Breast epithelium (tissue), 4 donors: ENCODE measurements around the gene SLC35B3. TPM values are rescaled to one million over a fixed set of nuclear protein-coding genes. Genes with fewer than 3 reads are reported as not detected.
"Not testable (repeated sequence)": the region's sequence is repeated elsewhere in the genome, so short reads cannot be mapped to it uniquely, and the experiment has no call there.

Source experiments
- DNase-seq, 2 donors: peaks; one replicate each; pipeline ENCODE4 v3.0.0-alpha.2; 2019; ENCODE audit warnings: low spot score in 2 of 2
- H3K27ac ChIP-seq, 2 donors: fragments of 200-600 bp; sonication (generic) in 1 of 2; one replicate each; pipeline ENCODE4 v1.5.1; 2016 to 2019; ENCODE audit warnings: mild to moderate bottlenecking in 1 of 2
- H3K27me3 ChIP-seq, 2 donors: fragments of 200-600 bp; sonication (generic) in 1 of 2; one replicate each; pipeline versions ENCODE4 v1.5.1 to v1.6.0; 2017 to 2019; ENCODE audit warnings: control low read depth in 1 of 2, mild to moderate bottlenecking in 1 of 2
- H3K36me3 ChIP-seq: fragments of 200-600 bp; one replicate; pipeline ENCODE4 v1.5.1; 2019
- H3K4me1 ChIP-seq, 2 donors: fragments of 200-600 bp; sonication (generic); one replicate each; pipeline ENCODE4 v1.5.1; 2016 to 2019; ENCODE audit warnings: control low read depth in 1 of 2
- H3K4me3 ChIP-seq, 3 donors: fragments of 200-600 bp; sonication (generic); 1 replicate in 2 of 3; 2 replicates in 1 of 3; pipeline ENCODE4 v1.5.1; 2016 to 2019; ENCODE audit warnings: mild to moderate bottlenecking in 3 of 3, moderate library complexity in 2 of 3
- H3K9me3 ChIP-seq, 2 donors: fragments of 200-600 bp; sonication (generic) in 1 of 2; one replicate each; pipeline ENCODE4 v1.5.1; 2016 to 2019; ENCODE audit warnings: control low read depth in 1 of 2
- CTCF ChIP-seq, 3 donors: fragments of 450-650 bp; IDR thresholded peaks; one replicate each; pipeline ENCODE4 v1.5.1; 2016 to 2017; ENCODE audit warnings: antibody characterized with exemption in 3 of 3, mild to moderate bottlenecking in 3 of 3, moderate library complexity in 3 of 3
- POLR2A ChIP-seq: fragments of 450-650 bp; IDR thresholded peaks from one replicate; pipeline ENCODE4 v1.6.1; 2016; ENCODE audit warnings: antibody characterized with exemption, mild to moderate bottlenecking, moderate library complexity
- POLR2AphosphoS5 ChIP-seq, 3 donors: sonication (generic); formaldehyde crosslinking; IDR thresholded peaks; one replicate each; pipeline ENCODE4 v1.6.1; 2017; ENCODE audit warnings: antibody characterized with exemption in 3 of 3
- intact Hi-C: fragments of 100-400 bp; cut with DNase I; formaldehyde crosslinking; loops from one replicate; pipeline ENCODE4 v1.15.1; 2023; ENCODE audit warnings: low total_unique reads
- total RNA-seq, 3 donors: library from RNA; depleted of rRNA; stranded (reverse); fragments of >200 nt; gene quantifications; one replicate each; pipeline ENCODE4 v1.1.0, GENCODE V29; 2016

SLC35B3 gene
- total RNA-seq, 3 donors from 2014 or later: 16.0 to 19.3 (median 16.1) TPM

- intact Hi-C loops: no loop called here
- H3K4me1 ChIP-seq: no peaks in the 10 kb centered on the region
- H3K27ac ChIP-seq: no peak overlapping the region
- TF ChIP-seq POLR2AphosphoS5 (IDR thresholded peaks at IDR 0.05): no peak
- TF ChIP-seq CTCF (IDR thresholded peaks at IDR 0.05): no peak
- no peak for TF ChIP-seq POLR2A
- H3K27me3 ChIP-seq: no peaks in the 10 kb centered on the region
- H3K4me3 ChIP-seq: no peak overlapping the region
- DNase-seq: no peak
- H3K36me3 ChIP-seq: peaks cover 6% of the 10 kb centered on the region
- H3K9me3 ChIP-seq: no peaks in the 10 kb centered on the region
These were observed 20.1 kb downstream of the SLC35B3 start for GRCh38 chr6:8415280-8415679.

GRCh38 chr6:8414844-8415243 is 20.5 kb downstream of the SLC35B3 start:
- no peaks in the 10 kb centered on the region for H3K9me3 ChIP-seq
- peaks cover 5% of the 10 kb centered on the region for H3K36me3 ChIP-seq
- H3K27ac ChIP-seq: no peak overlapping the region
- H3K4me1 ChIP-seq: no peaks in the 10 kb centered on the region
- intact Hi-C loops: no loop called here
- TF ChIP-seq POLR2AphosphoS5 (IDR thresholded peaks at IDR 0.05): no peak
- no peak for TF ChIP-seq POLR2A
- no peak for TF ChIP-seq CTCF (IDR thresholded peaks at IDR 0.05)
- DNase-seq: no peak
- no peaks in the 10 kb centered on the region for H3K27me3 ChIP-seq
- no peak overlapping the region for H3K4me3 ChIP-seq

- H3K27me3 ChIP-seq, H3K4me1 ChIP-seq, intact Hi-C loops, DNase-seq, H3K27ac ChIP-seq, H3K4me3 ChIP-seq, H3K9me3 ChIP-seq, H3K36me3 ChIP-seq: not testable (repeated sequence)
These were observed 29.4 kb downstream of the SLC35B3 start for GRCh38 chr6:8405946-8406345.

GRCh38 chr6:8402546-8402945 is 32.8 kb downstream of the SLC35B3 start:
- DNase-seq: no peak
- TF ChIP-seq POLR2AphosphoS5 (IDR thresholded peaks at IDR 0.05): no peak
- TF ChIP-seq CTCF (IDR thresholded peaks at IDR 0.05): no peak
- TF ChIP-seq POLR2A: no peak
- no peaks in the 10 kb centered on the region for H3K27me3 ChIP-seq
- intact Hi-C loops: no loop called here
- H3K4me1 ChIP-seq: no peaks in the 10 kb centered on the region
- no peak overlapping the region for H3K4me3 ChIP-seq
- no peaks in the 10 kb centered on the region for H3K9me3 ChIP-seq
- H3K36me3 ChIP-seq: no peaks in the 10 kb centered on the region
- H3K27ac ChIP-seq: no peak overlapping the region

GRCh38 chr6:8400663-8401062 is 34.7 kb downstream of the SLC35B3 start:
- Histone ChIP-seq H3K27ac (no peak overlapping the region), H3K9me3 (no peaks in the 10 kb centered on the region), H3K36me3 (no peaks in the 10 kb centered on the region), H3K4me1 (no peaks in the 10 kb centered on the region), H3K4me3 (no peak overlapping the region), H3K27me3 (no peaks in the 10 kb centered on the region)
- DNase-seq: no peak
- no peak for TF ChIP-seq POLR2A
- no peak for TF ChIP-seq POLR2AphosphoS5 (IDR thresholded peaks at IDR 0.05)
- TF ChIP-seq CTCF (IDR thresholded peaks at IDR 0.05): no peak
- intact Hi-C loops: no loop called here

GRCh38 chr6:8392569-8392968 is 42.8 kb downstream of the SLC35B3 start:
- no peaks in the 10 kb centered on the region for H3K27me3 ChIP-seq

More at GRCh38 chr6:8392569-8392968, 42.8 kb downstream of the SLC35B3 start:
- no peaks in the 10 kb centered on the region for H3K4me1 ChIP-seq
- intact Hi-C loops: no loop called here
- TF ChIP-seq POLR2A (no peak), POLR2AphosphoS5 (IDR thresholded peaks at IDR 0.05) (no peak), CTCF (IDR thresholded peaks at IDR 0.05) (no peak)
- no peak overlapping the region for H3K4me3 ChIP-seq
- H3K9me3 ChIP-seq: no peaks in the 10 kb centered on the region
- no peak for DNase-seq
- H3K27ac ChIP-seq: no peak overlapping the region
- H3K36me3 ChIP-seq: no peaks in the 10 kb centered on the region
